Measurements from ENCODE around the gene MEIS1.

MEIS1 gene

GRCh38 chr2:66426244-66427111 is 8.4 kb upstream of the MEIS1 start:
- H3K36me3 ChIP-seq (ENCODE audit: control insufficient read depth, low read length) = no peaks in the 10 kb centered on the region
- H3K9me3 ChIP-seq (ENCODE audit: control insufficient read depth, insufficient read depth, low read length) = no peaks in the 10 kb centered on the region
- H3K27ac ChIP-seq (ENCODE audit: low read depth, low read length) = no peak overlapping the region
- H3F3A ChIP-seq (ENCODE audit: control insufficient read depth, insufficient read depth) = no peaks in the 10 kb centered on the region
- no peaks in the 10 kb centered on the region for H4K20me1 ChIP-seq (ENCODE audit: control insufficient read depth, insufficient read depth, low read depth, low read length)
- H3K27me3 ChIP-seq (ENCODE audit: control insufficient read depth, low read length) = peaks cover 9% of the 10 kb centered on the region
- no peak for TF ChIP-seq EZH2phosphoT487 (IDR thresholded peaks at IDR 0.05; ENCODE audit: borderline replicate concordance, low read length)
- no peak for TF ChIP-seq CTCF (IDR thresholded peaks at IDR 0.05; ENCODE audit: low read depth, low read length, poor library complexity, severe bottlenecking)
- no peak overlapping the region for H3K4me2 ChIP-seq (ENCODE audit: low read length)
- H3K4me3 ChIP-seq (ENCODE audit: low read length) = no peak overlapping the region
- no peaks in the 10 kb centered on the region for H3K9me2 ChIP-seq (replicated peaks; ENCODE audit: control insufficient read depth, low read length)
- no peaks in the 10 kb centered on the region for H3K4me1 ChIP-seq (ENCODE audit: control insufficient read depth, low read length)
- no peaks in the 10 kb centered on the region for H3K79me2 ChIP-seq (ENCODE audit: control insufficient read depth, low read length)

- Histone ChIP-seq H3K79me2 (ENCODE audit: control insufficient read depth, low read length) (no peaks in the 10 kb centered on the region), H3K4me3 (ENCODE audit: low read length) (no peak overlapping the region), H3K4me1 (ENCODE audit: control insufficient read depth, low read length) (no peaks in the 10 kb centered on the region), H3K9me3 (ENCODE audit: control insufficient read depth, insufficient read depth, low read length) (no peaks in the 10 kb centered on the region), H3K36me3 (ENCODE audit: control insufficient read depth, low read length) (no peaks in the 10 kb centered on the region), H3K27me3 (ENCODE audit: control insufficient read depth, low read length) (peaks cover 9% of the 10 kb centered on the region), H4K20me1 (ENCODE audit: control insufficient read depth, insufficient read depth, low read depth, low read length) (no peaks in the 10 kb centered on the region), H3F3A (ENCODE audit: control insufficient read depth, insufficient read depth) (no peaks in the 10 kb centered on the region), H3K27ac (ENCODE audit: low read depth, low read length) (no peak overlapping the region), H3K4me2 (ENCODE audit: low read length) (no peak overlapping the region), H3K9me2 (replicated peaks; ENCODE audit: control insufficient read depth, low read length) (no peaks in the 10 kb centered on the region)
- TF ChIP-seq CTCF (IDR thresholded peaks at IDR 0.05; ENCODE audit: low read depth, low read length, poor library complexity, severe bottlenecking) (no peak), EZH2phosphoT487 (IDR thresholded peaks at IDR 0.05; ENCODE audit: borderline replicate concordance, low read length) (no peak)
These were observed 7.6 kb upstream of the MEIS1 start for GRCh38 chr2:66427300-66427699.

GRCh38 chr2:66428986-66429612 is 5.8 kb upstream of the MEIS1 start:
- peaks cover 13% of the 10 kb centered on the region for H3K27me3 ChIP-seq (ENCODE audit: control insufficient read depth, low read length)
- TF ChIP-seq EZH2phosphoT487 (IDR thresholded peaks at IDR 0.05; ENCODE audit: borderline replicate concordance, low read length) (no peak), CTCF (IDR thresholded peaks at IDR 0.05; ENCODE audit: low read depth, low read length, poor library complexity, severe bottlenecking) (peak; percentile 81)
- H3K79me2 ChIP-seq (ENCODE audit: control insufficient read depth, low read length) = no peaks in the 10 kb centered on the region
- no peaks in the 10 kb centered on the region for H3K9me3 ChIP-seq (ENCODE audit: control insufficient read depth, insufficient read depth, low read length)
- H3K4me1 ChIP-seq (ENCODE audit: control insufficient read depth, low read length) = peaks cover 3% of the 10 kb centered on the region
- no peaks in the 10 kb centered on the region for H3F3A ChIP-seq (ENCODE audit: control insufficient read depth, insufficient read depth)
- no peak overlapping the region for H3K4me3 ChIP-seq (ENCODE audit: low read length)
- no peaks in the 10 kb centered on the region for H4K20me1 ChIP-seq (ENCODE audit: control insufficient read depth, insufficient read depth, low read depth, low read length)
- no peak overlapping the region for H3K4me2 ChIP-seq (ENCODE audit: low read length)
- H3K27ac ChIP-seq (ENCODE audit: low read depth, low read length) = no peak overlapping the region
- H3K9me2 ChIP-seq (replicated peaks; ENCODE audit: control insufficient read depth, low read length) = no peaks in the 10 kb centered on the region
- no peaks in the 10 kb centered on the region for H3K36me3 ChIP-seq (ENCODE audit: control insufficient read depth, low read length)
